ENCODE data around the gene PTEN. TPM values are rescaled to one million over a fixed set of nuclear protein-coding genes. Genes with fewer than 3 reads are reported as not detected.

The PTEN gene
- total RNA-seq, 1 donor from 2014 or later = 58.6 TPM

DNA sequence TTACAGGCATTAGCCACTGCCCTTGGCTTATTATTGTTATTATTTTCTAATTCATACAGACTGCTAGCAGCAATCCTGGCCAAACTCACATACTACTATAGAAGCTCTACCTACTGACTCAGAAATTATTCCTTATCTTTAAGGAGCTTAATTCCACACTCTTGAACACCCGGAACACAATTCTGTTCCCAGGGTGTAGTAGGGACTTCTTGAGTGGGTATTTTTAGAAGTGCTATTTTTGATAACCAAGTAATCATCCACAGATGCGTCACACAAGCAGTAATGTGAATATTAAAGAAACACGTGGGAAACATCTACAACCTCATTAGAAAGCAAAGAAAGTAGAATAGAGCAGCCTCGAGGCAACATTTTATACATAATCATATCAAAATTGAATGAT is 149.2 kb downstream of the PTEN start:
- ATAC-seq (peak; percentile 83), DNase-seq (no peak)
- intact Hi-C loops (cut with micrococcal nuclease) = no loop called here

DNA sequence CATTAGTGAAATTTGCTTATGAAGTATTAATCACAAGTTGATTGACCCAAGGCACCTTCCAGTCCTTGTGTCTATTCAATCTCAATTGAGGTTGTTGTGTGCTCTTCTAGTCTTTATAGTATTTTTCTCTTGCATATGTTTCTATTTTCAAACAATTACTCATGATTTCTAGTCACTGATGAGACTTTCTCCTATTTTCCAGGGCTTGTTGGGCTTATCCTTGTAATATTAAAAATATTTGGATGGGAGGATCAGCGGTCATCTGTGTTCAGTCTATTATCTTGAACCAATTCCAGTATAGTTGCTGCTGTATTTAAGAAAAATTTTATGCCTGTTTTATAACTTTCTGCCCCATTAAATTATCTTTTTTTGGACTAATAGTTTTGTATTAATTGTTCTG is 154.4 kb downstream of the PTEN start:
- intact Hi-C loops (cut with micrococcal nuclease) = no loop called here
- DNase-seq (no peak), ATAC-seq (no peak)

DNA sequence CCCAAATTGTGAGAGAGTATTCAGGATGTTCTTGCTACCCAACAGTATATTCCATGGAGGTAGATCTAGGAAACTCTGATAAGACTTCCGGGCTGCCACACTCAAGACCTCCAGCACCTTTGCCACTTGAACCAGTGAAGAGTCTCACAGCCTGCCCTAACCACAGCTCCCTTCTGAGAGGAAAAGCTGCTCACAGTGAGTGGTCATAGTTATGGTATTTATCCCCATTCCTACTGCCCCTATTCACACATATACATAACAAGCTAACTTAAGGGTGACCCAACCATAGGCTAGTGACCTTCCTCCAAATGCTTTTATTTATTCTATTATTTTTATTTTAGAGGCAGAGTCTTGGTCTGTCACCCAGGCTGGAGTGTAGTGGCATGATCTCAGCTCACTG is 156.3 kb downstream of the PTEN start:
- no peak for DNase-seq
- intact Hi-C loops (cut with micrococcal nuclease) = no loop called here
- ATAC-seq = no peak

Other genes with a start within 250 kb of the PTEN start
- 11.8 TPM for gene PAPSS2, start 203.7 kb upstream of the PTEN start, total RNA-seq
- 98.4 TPM for gene ATAD1, start 45.4 kb upstream of the PTEN start, total RNA-seq
- 0.47 TPM for gene KLLN, start 92 bp upstream of the PTEN start, total RNA-seq

Data from left ventricle myocardium superior (tissue), 1 donor.